ENCODE results near the gene EVX1.

The EVX1 gene

GRCh38 chr7:27220440-27220955 is 22.1 kb upstream of the EVX1 start:
- no peak overlapping the region for H3K9ac ChIP-seq (ENCODE audit: low read depth, low read length)
- peaks cover 100% of the 10 kb centered on the region for H3K27me3 ChIP-seq (ENCODE audit: control insufficient read depth, insufficient read depth, low read length)
- H3K4me3 ChIP-seq (ENCODE audit: low read depth, low read length): peak overlapping the region; percentile 14
- no peaks in the 10 kb centered on the region for H3K36me3 ChIP-seq (ENCODE audit: control insufficient read depth, insufficient read depth, low read length)
- no peaks in the 10 kb centered on the region for H3K9me3 ChIP-seq (ENCODE audit: control insufficient read depth, insufficient read depth, low read length)
- H3K4me1 ChIP-seq (ENCODE audit: control insufficient read depth, insufficient read depth, low read length): no peaks in the 10 kb centered on the region

- no peak overlapping the region for H3K4me3 ChIP-seq (ENCODE audit: low read depth, low read length)
- H3K9me3 ChIP-seq (ENCODE audit: control insufficient read depth, insufficient read depth, low read length): no peaks in the 10 kb centered on the region
- H3K36me3 ChIP-seq (ENCODE audit: control insufficient read depth, insufficient read depth, low read length): no peaks in the 10 kb centered on the region
- no peaks in the 10 kb centered on the region for H3K4me1 ChIP-seq (ENCODE audit: control insufficient read depth, insufficient read depth, low read length)
- H3K27me3 ChIP-seq (ENCODE audit: control insufficient read depth, insufficient read depth, low read length): peaks cover 100% of the 10 kb centered on the region
- H3K9ac ChIP-seq (ENCODE audit: low read depth, low read length): no peak overlapping the region
These were observed 21.3 kb upstream of the EVX1 start for GRCh38 chr7:27221201-27221797.

- H3K4me3 ChIP-seq (ENCODE audit: low read depth, low read length): no peak overlapping the region
- no peaks in the 10 kb centered on the region for H3K36me3 ChIP-seq (ENCODE audit: control insufficient read depth, insufficient read depth, low read length)
- peaks cover 100% of the 10 kb centered on the region for H3K27me3 ChIP-seq (ENCODE audit: control insufficient read depth, insufficient read depth, low read length)
- H3K4me1 ChIP-seq (ENCODE audit: control insufficient read depth, insufficient read depth, low read length): no peaks in the 10 kb centered on the region
- H3K9me3 ChIP-seq (ENCODE audit: control insufficient read depth, insufficient read depth, low read length): no peaks in the 10 kb centered on the region
- no peak overlapping the region for H3K9ac ChIP-seq (ENCODE audit: low read depth, low read length)
These were observed 18.5 kb upstream of the EVX1 start for GRCh38 chr7:27223941-27224575.

- no peak overlapping the region for H3K9ac ChIP-seq (ENCODE audit: low read depth, low read length)
- peak overlapping the region; percentile 28 for H3K4me3 ChIP-seq (ENCODE audit: low read depth, low read length)
- H3K27me3 ChIP-seq (ENCODE audit: control insufficient read depth, insufficient read depth, low read length): peaks cover 100% of the 10 kb centered on the region
- no peaks in the 10 kb centered on the region for H3K36me3 ChIP-seq (ENCODE audit: control insufficient read depth, insufficient read depth, low read length)
- H3K9me3 ChIP-seq (ENCODE audit: control insufficient read depth, insufficient read depth, low read length): no peaks in the 10 kb centered on the region
- H3K4me1 ChIP-seq (ENCODE audit: control insufficient read depth, insufficient read depth, low read length): no peaks in the 10 kb centered on the region
These were observed 17.3 kb upstream of the EVX1 start for GRCh38 chr7:27224983-27225934.

- Histone ChIP-seq H3K36me3 (ENCODE audit: control insufficient read depth, insufficient read depth, low read length) (no peaks in the 10 kb centered on the region), H3K27me3 (ENCODE audit: control insufficient read depth, insufficient read depth, low read length) (peaks cover 89% of the 10 kb centered on the region), H3K4me3 (ENCODE audit: low read depth, low read length) (no peak overlapping the region), H3K4me1 (ENCODE audit: control insufficient read depth, insufficient read depth, low read length) (no peaks in the 10 kb centered on the region), H3K9ac (ENCODE audit: low read depth, low read length) (no peak overlapping the region), H3K9me3 (ENCODE audit: control insufficient read depth, insufficient read depth, low read length) (no peaks in the 10 kb centered on the region)
These were observed 13.2 kb upstream of the EVX1 start for GRCh38 chr7:27229448-27229847.

- Histone ChIP-seq H3K27me3 (ENCODE audit: control insufficient read depth, insufficient read depth, low read length) (peaks cover 87% of the 10 kb centered on the region), H3K4me3 (ENCODE audit: low read depth, low read length) (peak overlapping the region; percentile 63), H3K36me3 (ENCODE audit: control insufficient read depth, insufficient read depth, low read length) (no peaks in the 10 kb centered on the region), H3K4me1 (ENCODE audit: control insufficient read depth, insufficient read depth, low read length) (peaks cover 2% of the 10 kb centered on the region), H3K9ac (ENCODE audit: low read depth, low read length) (no peak overlapping the region), H3K9me3 (ENCODE audit: control insufficient read depth, insufficient read depth, low read length) (no peaks in the 10 kb centered on the region)
These were observed 7.0 kb upstream of the EVX1 start for GRCh38 chr7:27235387-27236311.

GRCh38 chr7:27237735-27238334 is 4.8 kb upstream of the EVX1 start:
- no peaks in the 10 kb centered on the region for H3K36me3 ChIP-seq (ENCODE audit: control insufficient read depth, insufficient read depth, low read length)
- H3K4me3 ChIP-seq (ENCODE audit: low read depth, low read length): peak overlapping the region; percentile 33
- no peaks in the 10 kb centered on the region for H3K9me3 ChIP-seq (ENCODE audit: control insufficient read depth, insufficient read depth, low read length)
- peaks cover 5% of the 10 kb centered on the region for H3K4me1 ChIP-seq (ENCODE audit: control insufficient read depth, insufficient read depth, low read length)
- H3K9ac ChIP-seq (ENCODE audit: low read depth, low read length): no peak overlapping the region
- peaks cover 98% of the 10 kb centered on the region for H3K27me3 ChIP-seq (ENCODE audit: control insufficient read depth, insufficient read depth, low read length)

GRCh38 chr7:27238979-27239386 is 3.6 kb upstream of the EVX1 start:
- Histone ChIP-seq H3K27me3 (ENCODE audit: control insufficient read depth, insufficient read depth, low read length) (peaks cover 98% of the 10 kb centered on the region), H3K4me3 (ENCODE audit: low read depth, low read length) (peak overlapping the region; percentile 26), H3K9ac (ENCODE audit: low read depth, low read length) (no peak overlapping the region), H3K4me1 (ENCODE audit: control insufficient read depth, insufficient read depth, low read length) (peaks cover 7% of the 10 kb centered on the region), H3K36me3 (ENCODE audit: control insufficient read depth, insufficient read depth, low read length) (no peaks in the 10 kb centered on the region), H3K9me3 (ENCODE audit: control insufficient read depth, insufficient read depth, low read length) (no peaks in the 10 kb centered on the region)

- Histone ChIP-seq H3K27me3 (ENCODE audit: control insufficient read depth, insufficient read depth, low read length) (peaks cover 98% of the 10 kb centered on the region), H3K4me3 (ENCODE audit: low read depth, low read length) (peak overlapping the region; percentile 26), H3K4me1 (ENCODE audit: control insufficient read depth, insufficient read depth, low read length) (peaks cover 7% of the 10 kb centered on the region), H3K9me3 (ENCODE audit: control insufficient read depth, insufficient read depth, low read length) (no peaks in the 10 kb centered on the region), H3K9ac (ENCODE audit: low read depth, low read length) (no peak overlapping the region), H3K36me3 (ENCODE audit: control insufficient read depth, insufficient read depth, low read length) (no peaks in the 10 kb centered on the region)
These were observed 3.1 kb upstream of the EVX1 start for GRCh38 chr7:27239387-27240014.

- peak overlapping the region; percentile 23 for H3K4me3 ChIP-seq (ENCODE audit: low read depth, low read length)
- no peaks in the 10 kb centered on the region for H3K9me3 ChIP-seq (ENCODE audit: control insufficient read depth, insufficient read depth, low read length)
- H3K27me3 ChIP-seq (ENCODE audit: control insufficient read depth, insufficient read depth, low read length): peaks cover 98% of the 10 kb centered on the region
- peaks cover 7% of the 10 kb centered on the region for H3K4me1 ChIP-seq (ENCODE audit: control insufficient read depth, insufficient read depth, low read length)
- no peak overlapping the region for H3K9ac ChIP-seq (ENCODE audit: low read depth, low read length)
- H3K36me3 ChIP-seq (ENCODE audit: control insufficient read depth, insufficient read depth, low read length): no peaks in the 10 kb centered on the region
These were observed 2.4 kb upstream of the EVX1 start for GRCh38 chr7:27240015-27240731.
